OCI-LY1 (cell line): ENCODE results near the gene CCDC102A.

Experiments
- H2AFZ ChIP-seq: fragments of 200-600 bp; sonication (generic), shearing (Covaris generic); 2 replicates; pipeline ENCODE4 v1.6.0; 2014; ENCODE audit warnings: antibody characterized with exemption, mild to moderate bottlenecking, low read length
- H3F3A ChIP-seq: fragments of 200-600 bp; sonication (generic), shearing (Covaris generic); 2 replicates; pipeline ENCODE4 v1.6.0; 2014; ENCODE audit warnings: mild to moderate bottlenecking, antibody characterized with exemption, low read length, moderate library complexity; ENCODE audit not compliant: insufficient read depth
- H3K27ac ChIP-seq: fragments of 200-600 bp; sonication (generic); 2 replicates; pipeline ENCODE4 v1.5.1; 2014; ENCODE audit warnings: low read length, mixed run types, mild to moderate bottlenecking, low read depth; ENCODE audit not compliant: poor library complexity, severe bottlenecking
- H3K27me3 ChIP-seq: fragments of 200-600 bp; sonication (generic); 2 replicates; pipeline ENCODE4 v1.6.0; 2014; ENCODE audit warnings: antibody characterized with exemption, mild to moderate bottlenecking, low read length, moderate library complexity; ENCODE audit not compliant: insufficient read depth
- H3K36me3 ChIP-seq: fragments of 200-600 bp; sonication (generic); 2 replicates; pipeline ENCODE4 v1.6.1; 2014; ENCODE audit warnings: mild to moderate bottlenecking, antibody characterized with exemption, low read length, moderate library complexity, mixed read lengths; ENCODE audit not compliant: insufficient read depth
- H3K4me1 ChIP-seq: fragments of 200-600 bp; sonication (generic); 2 replicates; pipeline ENCODE4 v1.5.1; 2014; ENCODE audit warnings: mild to moderate bottlenecking, low read length, moderate library complexity; ENCODE audit not compliant: insufficient read depth, severe bottlenecking
- H3K4me2 ChIP-seq: fragments of 200-600 bp; sonication (generic), shearing (Covaris generic); 2 replicates; pipeline ENCODE4 v1.6.1; 2014; ENCODE audit warnings: low read length
- H3K4me3 ChIP-seq: fragments of 200-600 bp; sonication (generic); 2 replicates; pipeline ENCODE4 v1.5.1; 2014; ENCODE audit warnings: low read length, low read depth, mild to moderate bottlenecking, mixed read lengths; ENCODE audit not compliant: poor library complexity, severe bottlenecking
- H3K79me2 ChIP-seq: fragments of 200-600 bp; shearing (Covaris generic); 2 replicates; pipeline ENCODE4 v1.6.1; 2016; ENCODE audit warnings: mixed run types, low read length, mixed read lengths; ENCODE audit not compliant: insufficient read depth
- H3K9ac ChIP-seq: fragments of 200-600 bp; sonication (generic), shearing (Covaris generic); 2 replicates; pipeline ENCODE4 v1.6.1; 2014; ENCODE audit warnings: mild to moderate bottlenecking, low read length, mixed read lengths
- H3K9me2 ChIP-seq: fragments of 200-600 bp; sonication (generic), shearing (Covaris generic); 2 replicates; pipeline ENCODE4 v1.6.1; 2014; ENCODE audit warnings: low read depth, mild to moderate bottlenecking, low read length, mixed read lengths
- H3K9me3 ChIP-seq: fragments of 200-600 bp; shearing (Covaris generic); 2 replicates; pipeline ENCODE4 v1.6.1; 2014; ENCODE audit warnings: low read length, mixed read lengths
- H4K20me1 ChIP-seq: fragments of 200-600 bp; sonication (generic), shearing (Covaris generic); 2 replicates; pipeline ENCODE4 v1.6.0; 2016; ENCODE audit warnings: mild to moderate bottlenecking, low read length; ENCODE audit not compliant: insufficient read depth
- CTCF ChIP-seq: fragments of 200-600 bp; sonication (generic), shearing (Covaris generic); IDR thresholded peaks from 2 replicates; pipeline ENCODE4 v1.5.1; 2017; ENCODE audit warnings: mild to moderate bottlenecking, antibody characterized with exemption, low read length, moderate library complexity, mixed read lengths
- EZH2 ChIP-seq: fragments of 200-600 bp; sonication (generic), shearing (Covaris generic); IDR thresholded peaks from 2 replicates; pipeline ENCODE4 v1.8.0; 2017; ENCODE audit warnings: borderline replicate concordance, mixed run types, mild to moderate bottlenecking, antibody characterized with exemption, low read length, moderate library complexity, mixed read lengths

Gene CCDC102A

GRCh38 chr16:57559072-57559790 lies 22.9 kb upstream of the CCDC102A start:
- no peak overlapping the region for H2AFZ ChIP-seq
- H3K79me2 ChIP-seq, result no peaks in the 10 kb centered on the region
- no peaks in the 10 kb centered on the region for H3K9me2 ChIP-seq
- no peak overlapping the region for H3K4me3 ChIP-seq
- no peaks in the 10 kb centered on the region for H3F3A ChIP-seq
- no peaks in the 10 kb centered on the region for H4K20me1 ChIP-seq
- TF ChIP-seq EZH2, result no peak
- TF ChIP-seq CTCF, result no peak
- H3K4me1 ChIP-seq, result no peaks in the 10 kb centered on the region
- no peaks in the 10 kb centered on the region; the same call in 1 of the 2 replicates for H3K27me3 ChIP-seq
- no peak overlapping the region for H3K9ac ChIP-seq
- no peaks in the 10 kb centered on the region for H3K36me3 ChIP-seq
- no peak overlapping the region for H3K4me2 ChIP-seq
- H3K27ac ChIP-seq, result no peak overlapping the region
- no peaks in the 10 kb centered on the region for H3K9me3 ChIP-seq

- Histone ChIP-seq H3K4me1 (no peaks in the 10 kb centered on the region), H3K79me2 (no peaks in the 10 kb centered on the region), H3K27ac (no peak overlapping the region), H3K9ac (no peak overlapping the region), H3K9me2 (no peaks in the 10 kb centered on the region), H3K27me3 (no peaks in the 10 kb centered on the region; the same call in 1 of the 2 replicates), H3K4me3 (no peak overlapping the region), H3K9me3 (no peaks in the 10 kb centered on the region), H3K4me2 (no peak overlapping the region), H3F3A (no peaks in the 10 kb centered on the region), H4K20me1 (no peaks in the 10 kb centered on the region), H3K36me3 (no peaks in the 10 kb centered on the region), H2AFZ (no peak overlapping the region)
- TF ChIP-seq CTCF (no peak), EZH2 (no peak)
These were observed 20.7 kb upstream of the CCDC102A start for GRCh38 chr16:57556941-57557541.

GRCh38 chr16:57555831-57556230 lies 19.5 kb upstream of the CCDC102A start:
- H3K9ac ChIP-seq, result no peak overlapping the region
- H3K79me2 ChIP-seq, result no peaks in the 10 kb centered on the region
- TF ChIP-seq CTCF (no peak), EZH2 (no peak)
- no peaks in the 10 kb centered on the region for H4K20me1 ChIP-seq
- H3K27ac ChIP-seq, result no peak overlapping the region
- H3K9me3 ChIP-seq, result no peaks in the 10 kb centered on the region
- H3K4me1 ChIP-seq, result no peaks in the 10 kb centered on the region
- no peaks in the 10 kb centered on the region for H3K36me3 ChIP-seq
- H3K4me2 ChIP-seq, result no peak overlapping the region
- no peaks in the 10 kb centered on the region for H3K9me2 ChIP-seq
- H3F3A ChIP-seq, result no peaks in the 10 kb centered on the region
- H3K27me3 ChIP-seq, result no peaks in the 10 kb centered on the region
- no peak overlapping the region for H2AFZ ChIP-seq
- no peak overlapping the region for H3K4me3 ChIP-seq
